SH-SY5Y (cell line): ENCODE results near the gene FOXL1.
A peak's percentile ranks its signal among the peaks of the same experiment; 100 is the strongest.

Source experiments
- GATA2 ChIP-seq: IDR thresholded peaks from 2 replicates; pipeline ENCODE4 v1.6.1; 2011; ENCODE audit warnings: mild to moderate bottlenecking, low read depth, low read length
- GATA3 ChIP-seq: IDR thresholded peaks from 2 replicates; pipeline ENCODE4 v1.6.1; 2011; ENCODE audit warnings: low read depth, mild to moderate bottlenecking, low read length, moderate library complexity

DNA sequence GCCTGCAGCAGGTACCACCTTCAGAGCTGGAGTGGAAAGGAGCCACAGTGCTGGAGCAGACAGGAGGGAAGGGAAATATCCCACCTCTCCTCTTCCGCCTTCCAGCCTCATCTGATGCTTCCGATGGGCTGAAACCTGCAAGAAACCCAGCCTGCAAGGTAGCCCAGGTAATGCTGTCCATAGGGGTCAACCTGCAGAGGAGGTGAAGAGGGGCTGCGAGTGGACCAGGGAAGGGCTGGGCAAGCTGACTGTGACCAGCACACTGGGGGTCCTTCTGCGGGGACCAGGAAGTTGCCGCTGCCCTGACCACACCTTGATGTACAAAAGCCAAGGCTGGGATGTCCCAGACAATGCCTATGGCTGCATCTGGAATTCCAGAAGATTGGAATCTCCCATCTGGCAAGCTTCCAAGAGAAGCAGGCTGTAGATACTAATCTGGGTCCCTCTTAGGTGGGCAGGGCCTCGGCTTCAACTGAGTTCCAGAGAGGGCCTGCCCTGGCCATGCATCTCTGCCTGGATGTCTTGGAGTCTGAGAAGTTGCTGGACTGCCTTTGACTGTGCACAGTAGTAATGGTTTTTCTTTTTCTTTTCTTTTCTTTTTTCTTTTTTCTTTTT is 5.8 kb downstream of the FOXL1 start:
- TF ChIP-seq GATA2 = peak; percentile 38; the same call in 1 of the 2 replicates
- no peak for TF ChIP-seq GATA3
